Stimulated activated CD4-positive, alpha-beta T cell treated with anti-CD3 and anti-CD28 coated beads, Interleukin-1b, Interleukin-23, amount 100 ng/mL, for 4 hours (primary cell): ENCODE results near the gene TTC24.
"Not testable (repeated sequence)": the region's sequence is repeated elsewhere in the genome, so short reads cannot be mapped to it uniquely, and the experiment has no call there.

Experiments
- DNase-seq, 2 donors: peaks; one replicate each; pipeline ENCODE4 v3.0.0-alpha.2; 2020; ENCODE audit warnings: low read depth in 2 of 2

The TTC24 gene

GRCh38 chr1:156586892-156587477 lies 7.5 kb downstream of the TTC24 start:
- no peak for DNase-seq

GRCh38 chr1:156587927-156588326 lies 8.4 kb downstream of the TTC24 start:
- not testable (repeated sequence) for DNase-seq

- no peak for DNase-seq
Observed at GRCh38 chr1:156589546-156589945, 10.0 kb downstream of the TTC24 start.

- no peak for DNase-seq
Observed at GRCh38 chr1:156590326-156591180, 11.0 kb downstream of the TTC24 start.

GRCh38 chr1:156591181-156591431 lies 11.6 kb downstream of the TTC24 start:
- DNase-seq: no peak

- peak; percentile 46 to 72 for DNase-seq
Observed at GRCh38 chr1:156591432-156592157, 12.1 kb downstream of the TTC24 start, which contains the start of gene NAXE. Gene NAXE (plus strand): TSS chr1:156591776. CDS start chr1:156591805, 29 bp downstream.

- no peak for DNase-seq
Observed at GRCh38 chr1:156592158-156592909, 12.8 kb downstream of the TTC24 start.

GRCh38 chr1:156592910-156593660 lies 13.6 kb downstream of the TTC24 start:
- no peak for DNase-seq

GRCh38 chr1:156593661-156593989 lies 14.1 kb downstream of the TTC24 start:
- no peak for DNase-seq

- no peak for DNase-seq
Observed at GRCh38 chr1:156594190-156594589, 14.7 kb downstream of the TTC24 start.

- no peak for DNase-seq
Observed at GRCh38 chr1:156595016-156595415, 15.5 kb downstream of the TTC24 start.

- no peak for DNase-seq
Observed at GRCh38 chr1:156596426-156596825, 16.9 kb downstream of the TTC24 start.

- DNase-seq: no peak
Observed at GRCh38 chr1:156598125-156598524, 18.6 kb downstream of the TTC24 start.

GRCh38 chr1:156598731-156599432 lies 19.4 kb downstream of the TTC24 start:
- DNase-seq: no peak

GRCh38 chr1:156599811-156600210 lies 20.3 kb downstream of the TTC24 start:
- DNase-seq: no peak

GRCh38 chr1:156600733-156601121 lies 21.2 kb downstream of the TTC24 start:
- no peak for DNase-seq

- DNase-seq: peak; percentile 63 to 67
Observed at GRCh38 chr1:156601122-156601830, 21.8 kb downstream of the TTC24 start, which contains the start of gene GPATCH4. Gene GPATCH4 (minus strand): TSS chr1:156601479.

- DNase-seq: no peak
Observed at GRCh38 chr1:156601892-156602291, 22.4 kb downstream of the TTC24 start.

- DNase-seq: no peak
Observed at GRCh38 chr1:156602557-156602993, 23.1 kb downstream of the TTC24 start.

GRCh38 chr1:156607344-156607743 lies 27.8 kb downstream of the TTC24 start:
- DNase-seq: not testable (repeated sequence)
